Stimulated activated CD4-positive, alpha-beta T cell treated with anti-CD3 and anti-CD28 coated beads, Interleukin-2, amount 100 ng/mL, for 48 hours (primary cell): ENCODE measurements around the gene DRICH1.
"Not testable (repeated sequence)": the region's sequence is repeated elsewhere in the genome, so short reads cannot be mapped to it uniquely, and the experiment has no call there.

Source experiments
- DNase-seq, 2 donors: peaks; one replicate each; pipeline ENCODE4 v3.0.0-alpha.2; 2020

Gene DRICH1, protein sequence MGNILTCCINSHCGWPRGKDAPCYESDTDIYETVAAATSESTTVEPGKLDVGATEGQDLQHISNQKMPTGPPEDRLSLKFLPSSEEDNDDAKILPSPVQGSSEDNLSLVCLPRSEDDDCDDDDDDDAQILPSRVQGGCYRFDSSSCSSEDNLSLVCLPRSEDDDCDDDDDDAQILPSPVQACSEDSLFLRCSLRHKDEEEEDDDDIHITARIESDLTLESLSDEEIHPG

DNA sequence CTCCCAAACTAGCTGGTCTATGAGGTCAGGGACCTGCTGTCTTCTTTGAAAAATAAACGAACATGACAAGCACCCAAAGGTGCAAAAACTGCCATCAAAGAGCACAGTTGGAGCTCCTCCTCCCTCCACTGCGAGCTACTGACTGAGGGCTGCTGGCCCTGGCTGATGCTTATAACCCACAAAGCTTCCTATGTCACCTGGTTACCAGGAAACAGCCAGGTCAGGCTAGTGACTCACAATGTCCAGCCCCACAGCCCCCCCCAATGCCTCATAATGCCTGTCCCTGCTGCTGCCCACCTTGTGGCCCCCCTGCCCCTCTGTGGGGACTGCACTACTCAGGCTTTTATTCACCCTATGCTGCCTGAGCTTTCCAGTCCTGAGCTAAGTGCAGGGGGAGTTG is at the start of gene DRICH1:
DRICH1 (minus strand) TSS at position 144 of the 400 bp plus-strand sequence. CDS start 298 bp downstream, outside the sequence.
- DNase-seq, result no peak

DNA sequence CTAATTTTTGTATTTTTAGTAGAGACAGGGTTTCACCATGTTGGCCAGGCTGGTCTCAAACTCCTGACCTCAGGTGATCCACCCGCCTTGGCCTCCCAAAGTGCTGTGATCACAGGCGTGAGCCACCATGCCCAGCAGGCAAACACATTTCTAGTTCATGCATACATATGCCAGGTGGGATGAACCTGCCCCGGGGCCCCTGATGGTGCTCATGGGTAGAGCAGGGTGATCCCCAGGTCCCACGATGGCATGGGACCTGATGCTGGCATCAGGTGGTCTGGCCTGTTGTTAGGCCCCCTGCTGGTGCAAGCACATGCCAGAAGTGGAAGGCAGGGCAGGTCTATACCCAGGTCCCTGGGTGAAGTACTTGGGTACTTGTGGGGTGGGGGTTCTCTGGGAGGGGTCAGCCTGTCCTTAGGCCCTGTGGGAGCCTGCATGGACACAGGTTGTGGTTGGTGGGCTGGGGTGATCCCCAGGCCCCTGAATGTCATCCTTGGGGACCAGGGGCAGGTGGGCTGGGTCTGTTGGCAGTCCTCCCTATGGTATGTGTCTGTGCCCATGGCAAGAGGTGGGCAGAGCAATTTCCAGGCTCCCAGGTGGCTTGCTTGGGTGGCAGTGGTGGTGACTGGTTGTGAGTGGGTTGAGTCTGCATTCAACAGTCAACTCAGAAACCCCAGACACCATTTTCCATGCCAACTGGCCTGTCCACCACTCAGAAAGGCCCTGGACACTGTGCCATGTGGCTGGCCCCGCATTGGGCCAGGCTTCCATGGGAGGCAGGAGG is 49.1 kb upstream of the DRICH1 start:
- DNase-seq, result no peak

- no peak for DNase-seq
These were observed 46.0 kb upstream of the DRICH1 start for GRCh38 chr22:23678133-23678532.

- DNase-seq, result no peak
These were observed 45.5 kb upstream of the DRICH1 start for GRCh38 chr22:23677701-23677995.

DNA sequence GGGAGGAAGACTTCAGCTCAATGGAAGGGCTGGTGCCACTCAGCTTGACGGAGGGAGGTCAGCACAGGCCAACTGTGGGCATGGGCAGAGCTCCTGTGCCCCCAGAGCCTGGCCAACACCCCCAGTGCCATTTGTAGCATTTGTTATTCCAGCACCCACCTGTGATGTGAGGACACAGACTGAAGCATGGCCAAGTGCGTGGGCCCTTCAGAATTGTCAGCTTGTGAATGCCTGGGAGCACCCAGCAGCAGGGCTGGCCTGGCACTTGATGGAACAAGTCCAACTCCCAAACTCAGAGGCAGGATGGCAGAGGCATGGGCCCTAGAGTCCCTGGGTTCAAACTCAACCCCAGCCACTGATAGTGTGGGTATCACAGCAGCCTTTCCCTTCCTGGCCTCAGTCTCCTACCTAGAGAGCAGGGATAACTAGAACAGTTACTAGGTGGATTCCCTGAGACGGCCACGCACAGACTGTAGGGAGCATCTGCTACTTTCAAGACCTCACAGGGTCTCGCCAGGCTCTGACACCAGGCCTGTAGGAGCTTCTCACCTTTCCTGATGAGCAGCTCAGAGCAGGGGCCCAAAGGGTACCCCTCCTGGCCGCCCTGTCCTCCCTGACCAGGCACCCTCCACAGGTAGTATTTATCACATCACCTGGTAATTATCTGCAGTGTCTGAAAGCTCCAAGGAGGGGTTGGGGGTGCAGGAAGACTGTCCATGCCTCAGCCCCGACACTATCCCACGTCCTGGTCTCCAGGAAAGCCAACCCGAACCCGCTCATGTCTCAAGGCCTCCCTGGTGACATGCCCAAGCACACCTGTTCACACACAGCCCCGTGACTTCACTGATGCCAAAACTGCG is 45.0 kb upstream of the DRICH1 start:
- not testable (repeated sequence) for DNase-seq

GRCh38 chr22:23675502-23676415 is 43.6 kb upstream of the DRICH1 start:
- DNase-seq, result no peak

GRCh38 chr22:23674886-23675501 is 42.9 kb upstream of the DRICH1 start:
- DNase-seq, result not testable (repeated sequence)

- no peak for DNase-seq
These were observed 41.9 kb upstream of the DRICH1 start for GRCh38 chr22:23673826-23674690.

GRCh38 chr22:23673050-23673620 is 41.0 kb upstream of the DRICH1 start:
- DNase-seq, result no peak

DNA sequence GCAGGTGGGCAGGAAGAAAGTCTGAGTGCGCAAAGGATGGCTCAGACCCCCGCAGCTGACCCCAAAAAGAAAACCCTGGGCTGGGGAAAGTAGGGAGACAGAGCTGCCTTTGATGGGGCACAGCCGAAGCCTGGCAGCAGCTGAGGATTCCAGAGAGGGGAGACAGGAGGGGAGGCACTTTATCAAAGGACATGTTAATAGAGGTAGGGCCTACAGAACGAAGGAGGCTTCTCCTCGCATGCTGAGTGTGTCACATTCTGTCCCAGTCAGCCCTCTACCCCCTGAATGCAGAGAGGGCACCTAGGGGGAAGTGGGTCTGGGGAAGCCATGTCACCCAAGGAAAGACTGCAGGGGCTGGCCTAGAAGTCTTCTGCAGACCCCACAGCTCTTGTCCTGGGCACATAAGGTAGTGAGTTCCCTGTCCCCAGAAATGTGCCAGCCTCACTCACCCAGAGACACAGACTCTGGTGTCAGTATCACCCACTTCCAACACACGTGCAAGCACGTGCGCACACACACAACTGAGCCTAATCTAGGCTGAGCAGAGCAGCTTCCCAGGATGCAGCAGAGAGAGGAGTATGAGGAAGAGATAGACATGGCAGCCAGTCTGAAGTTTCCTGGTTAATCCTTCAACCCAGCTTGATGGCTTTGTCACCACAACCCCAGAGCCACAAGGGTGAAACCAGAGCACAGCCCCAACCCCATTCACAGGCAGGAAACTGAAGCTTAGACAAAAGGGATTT is 40.4 kb upstream of the DRICH1 start:
- DNase-seq, result not testable (repeated sequence)

DNA sequence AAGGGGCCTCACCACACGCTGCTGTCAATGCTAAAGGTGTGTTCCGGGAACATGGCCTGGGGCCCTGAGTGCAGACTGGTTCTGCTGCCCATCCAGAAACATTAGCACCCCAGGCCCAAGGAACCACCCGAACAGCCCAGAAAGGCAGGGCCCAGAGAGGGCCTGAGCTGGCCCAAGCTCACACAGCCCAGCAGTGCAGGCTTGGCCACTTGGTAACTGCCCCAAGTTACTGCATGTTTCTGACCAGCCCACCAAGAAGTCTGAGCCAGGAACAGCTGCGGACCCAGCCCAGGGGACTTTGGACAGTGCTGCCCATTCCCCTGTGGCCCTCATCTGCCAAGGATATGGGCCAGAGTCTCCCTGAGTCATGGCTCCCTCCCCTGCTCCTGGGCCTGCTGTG is 39.3 kb upstream of the DRICH1 start:
- not testable (repeated sequence) for DNase-seq

GRCh38 chr22:23670378-23671295 is 38.5 kb upstream of the DRICH1 start:
- no peak for DNase-seq

DNA sequence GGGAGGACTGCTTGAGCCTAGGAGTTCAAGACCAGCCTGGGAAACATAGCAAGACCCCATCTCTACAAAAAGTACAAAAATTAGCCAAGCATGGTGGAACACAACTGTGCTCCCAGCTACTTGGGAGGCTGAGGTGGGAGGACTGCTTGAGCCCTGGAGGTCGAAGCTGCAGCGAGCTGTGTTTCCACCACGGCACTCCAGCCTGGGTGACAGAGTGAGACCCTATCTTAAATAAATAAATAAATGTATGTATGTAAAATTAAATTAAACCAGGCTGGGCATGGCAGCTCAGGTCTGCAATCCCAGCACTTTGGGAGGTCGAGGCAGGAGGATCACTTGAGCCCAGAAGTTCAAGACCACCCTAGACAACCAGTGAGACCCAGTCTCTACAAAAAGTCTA is 28.3 kb upstream of the DRICH1 start:
- DNase-seq, result not testable (repeated sequence)

DNA sequence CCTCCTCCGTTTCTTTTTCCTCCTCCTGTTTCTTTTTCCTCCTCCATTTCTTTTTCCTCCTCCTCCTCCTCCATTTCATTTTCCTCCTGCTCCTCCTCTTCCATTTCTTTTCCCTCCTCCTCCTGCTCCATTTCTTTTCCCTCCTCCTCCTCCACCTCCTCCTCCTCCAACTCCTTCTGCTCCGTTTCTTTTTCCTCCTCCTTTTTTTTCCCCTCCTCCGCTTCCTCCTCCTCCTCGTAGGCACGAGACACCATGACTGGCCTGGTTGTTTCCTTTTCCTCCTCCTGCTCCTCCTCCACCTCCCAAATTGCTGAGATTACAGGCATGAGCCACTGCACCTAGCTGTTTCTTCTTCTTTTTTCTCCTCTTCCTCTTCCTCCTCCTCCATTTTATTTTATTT is 25.6 kb upstream of the DRICH1 start:
- no peak for DNase-seq

DNA sequence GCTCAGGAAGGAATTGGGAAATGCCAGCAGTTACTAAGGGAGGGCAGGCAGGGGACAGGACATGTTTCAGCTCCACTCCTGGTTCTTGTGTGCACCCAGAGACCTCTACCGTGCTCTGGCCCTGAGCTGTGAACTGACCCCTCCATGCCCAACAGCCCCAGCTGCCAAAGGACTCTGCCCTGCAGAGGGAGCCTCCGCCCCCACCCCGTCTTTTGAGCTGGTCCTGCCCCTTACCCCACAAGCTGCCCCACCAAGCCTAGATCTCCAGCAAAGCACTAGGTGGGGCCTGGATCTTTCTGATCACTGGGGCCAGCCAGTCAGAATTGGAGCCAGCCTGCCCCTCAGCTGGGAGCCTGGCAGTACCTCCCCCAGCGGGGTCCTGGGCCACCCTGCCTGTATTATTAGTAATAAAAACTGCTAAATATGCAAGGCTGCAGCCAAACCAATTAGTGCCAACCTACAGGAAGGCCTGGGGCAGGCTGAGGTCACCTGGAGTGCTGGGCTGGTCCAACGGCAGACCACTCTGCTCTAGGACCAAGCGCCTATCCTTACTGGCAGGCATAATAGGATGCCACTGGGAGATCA is 23.9 kb upstream of the DRICH1 start:
- no peak for DNase-seq

DNA sequence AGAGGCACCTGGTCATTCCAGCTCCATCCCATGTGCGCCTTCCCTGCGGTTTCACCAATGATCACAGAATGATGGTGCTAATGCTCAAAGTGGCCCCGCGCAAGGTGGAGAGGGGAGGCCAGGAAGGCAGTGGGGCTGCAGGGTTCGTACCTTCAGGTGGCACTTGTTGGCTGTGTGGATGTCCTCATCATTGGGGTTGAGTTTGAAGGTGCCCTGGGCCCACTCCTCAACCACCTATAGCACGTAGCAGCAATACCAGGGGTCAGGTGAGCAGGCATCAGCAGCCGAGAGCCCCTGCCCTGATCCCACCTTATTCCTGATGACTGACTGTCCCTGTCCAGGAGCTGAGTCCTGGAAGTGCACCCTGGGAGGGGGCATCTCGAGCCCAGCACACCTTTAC is 20.6 kb upstream of the DRICH1 start:
- no peak for DNase-seq

GRCh38 chr22:23652286-23652685 is 20.2 kb upstream of the DRICH1 start:
- DNase-seq, result no peak

- DNase-seq, result no peak
These were observed 19.6 kb upstream of the DRICH1 start for GRCh38 chr22:23651676-23652075.
